22Rv1 (cell line): ENCODE data around the gene FRRS1.
A peak's percentile ranks its signal among the peaks of the same experiment; 100 is the strongest.

Source experiments
- H3K27ac ChIP-seq: fragments of 450-650 bp; 2 replicates; pipeline ENCODE4 v1.5.1; 2017
- CTCF ChIP-seq: fragments of 450-650 bp; IDR thresholded peaks from 2 replicates; pipeline ENCODE4 v1.5.1; 2017; ENCODE audit warnings: mild to moderate bottlenecking
- ZFX ChIP-seq: fragments of 450-650 bp; IDR thresholded peaks from 2 replicates; pipeline ENCODE4 v1.6.1; 2017; ENCODE audit warnings: antibody characterized with exemption, borderline replicate concordance

The FRRS1 gene

DNA sequence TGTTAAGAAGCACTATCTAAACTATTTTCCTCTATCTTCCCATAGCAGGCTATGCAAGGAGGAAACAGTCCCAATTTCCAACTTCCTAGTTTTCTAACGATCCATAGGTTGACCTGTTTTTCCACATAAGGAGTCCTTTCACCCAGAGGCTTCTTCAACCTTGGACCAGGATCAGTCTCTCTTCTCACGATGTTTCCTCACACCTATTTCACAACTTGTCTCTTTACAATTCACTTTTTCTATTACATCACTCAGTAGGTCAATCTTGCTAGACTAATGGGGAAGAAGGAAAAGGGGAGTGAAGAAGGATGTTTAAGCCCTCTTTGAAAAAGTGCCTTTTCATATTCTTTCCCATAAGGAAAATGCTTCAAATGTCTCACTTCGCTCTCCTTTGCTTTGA is 104.7 kb downstream of the FRRS1 start:
- peak overlapping the region; percentile 57 for H3K27ac ChIP-seq
- TF ChIP-seq ZFX (no peak), CTCF (no peak)

- H3K27ac ChIP-seq, result no peak overlapping the region
These were observed 105.9 kb downstream of the FRRS1 start for GRCh38 chr1:99660496-99660895.

DNA sequence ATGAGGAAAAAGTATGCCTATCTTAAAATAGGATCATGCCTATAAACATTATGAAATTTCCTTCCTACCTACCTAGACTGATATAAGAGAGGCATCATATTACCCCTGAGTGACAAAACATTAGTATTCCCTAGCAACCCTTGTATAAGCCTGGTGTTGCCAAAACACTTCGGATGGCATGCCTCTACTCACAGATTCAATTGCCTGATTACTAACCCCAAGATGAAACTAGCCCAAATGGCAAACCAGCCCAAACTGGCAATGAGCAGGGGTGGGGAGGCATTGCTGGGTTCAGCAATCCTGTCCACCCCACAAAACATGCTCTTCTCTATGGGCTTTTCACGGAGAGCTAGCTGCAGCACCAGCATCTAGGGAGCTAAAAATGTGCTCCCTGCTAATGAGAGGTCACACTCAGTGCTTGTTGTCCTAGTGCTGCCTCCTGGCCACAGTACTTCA is 106.7 kb downstream of the FRRS1 start:
- peak overlapping the region; percentile 40 for H3K27ac ChIP-seq
- TF ChIP-seq ZFX (no peak), CTCF (no peak)

More at GRCh38 chr1:99660496-99660895, 105.9 kb downstream of the FRRS1 start:
- TF ChIP-seq CTCF (no peak), ZFX (no peak)
